HepG2 (cell line): ENCODE results near the gene BIRC7. TPM values are rescaled to one million over a fixed set of nuclear protein-coding genes. Genes with fewer than 3 reads are reported as not detected.
"Not testable (repeated sequence)": the region's sequence is repeated elsewhere in the genome, so short reads cannot be mapped to it uniquely, and the experiment has no call there.

Experiments
- ATAC-seq: fragments of 200-7000 bp; cut with Tn5 transposase; 3 replicates; pipeline ENCODE4 v1.9.1; 2020; ENCODE audit warnings: mild to moderate bottlenecking, moderate library complexity
- BruUV-seq: library from RNA; stranded (reverse); fragments of 400-500 nt; replicated peaks from 2 replicates; lab custom pipeline; 2021; lab: Mats Ljungman, UMichigan
- CTCF ChIA-PET: fragments of 300-600 bp; formaldehyde crosslinking; extraction: SDS; loops from one replicate; lab custom pipeline; 2021; ENCODE audit warnings: low total read pairs, inconsistent platforms, low intra/inter-chr PET ratio; lab: Yijun Ruan, JAX
- POLR2A ChIA-PET: fragments of 350-600 bp; sonication (Branson Sonifier 250); formaldehyde crosslinking; loops from one replicate; lab custom pipeline; 2020; ENCODE audit warnings: antibody characterized with exemption, inconsistent platforms; lab: Yijun Ruan, JAX
- DNase-seq: peaks from one replicate; pipeline ENCODE4 v3.0.0-alpha.2; 2015; ENCODE audit warnings: low spot score
- FAIRE-seq: peaks from 3 replicates; lab custom pipeline; 2011; peaks lifted over from hg19 to GRCh38; lab: Jason Lieb, UNC
- H2AFZ ChIP-seq: one replicate; pipeline ENCODE4 v1.6.1; 2011; ENCODE audit warnings: low read length, inconsistent platforms
- H3K27ac ChIP-seq: fragments of 300-600 bp; 3 replicates; pipeline ENCODE4 v1.8.0; 2011; ENCODE audit warnings: mixed run types, mild to moderate bottlenecking, mixed read lengths, low read length, inconsistent platforms; ENCODE audit not compliant: insufficient read depth; ENCODE audit errors: extremely low read length
- H3K27me3 ChIP-seq, 2 experiments: fragments of 200-600 bp in 1 of 2; 2 replicates in 1 of 2; 3 replicates in 1 of 2; pipeline versions ENCODE4 v1.6.0 to v1.8.0; 2011; ENCODE audit warnings: low read length in 2 of 2, mild to moderate bottlenecking in 2 of 2, moderate library complexity in 2 of 2, inconsistent platforms in 1 of 2; ENCODE audit not compliant: insufficient read depth in 2 of 2, control insufficient read depth in 1 of 2
- H3K36me3 ChIP-seq, 2 experiments: fragments of 200-600 bp in 1 of 2; replicated peaks in 1 of 2; 2 replicates in 1 of 2; 3 replicates in 1 of 2; pipeline versions ENCODE4 v1.5.1 to v1.8.0; 2011; ENCODE audit warnings: low read length in 2 of 2, inconsistent platforms in 1 of 2; ENCODE audit not compliant: insufficient read depth in 2 of 2, control insufficient read depth in 1 of 2
- H3K4me1 ChIP-seq: 2 replicates; pipeline ENCODE4 v1.5.1; 2012; ENCODE audit warnings: low read length, inconsistent platforms; ENCODE audit not compliant: insufficient read depth
- H3K4me2 ChIP-seq: 2 replicates; pipeline ENCODE4 v1.6.0; 2011; ENCODE audit warnings: low read depth, low read length, inconsistent platforms
- H3K4me3 ChIP-seq, 3 experiments: fragments of 200-600 bp in 1 of 3; sonication (generic), shearing (Covaris generic) in 1 of 3; replicated peaks in 1 of 3; 2 replicates each; pipeline ENCODE4 v1.5.1; 2011 to 2016; ENCODE audit warnings: low read length in 3 of 3, inconsistent platforms in 2 of 3, low read depth in 2 of 3, mild to moderate bottlenecking in 2 of 3, control low read depth in 1 of 3, mixed read lengths in 1 of 3; ENCODE audit not compliant: insufficient read depth in 1 of 3
- H3K79me2 ChIP-seq: one replicate; pipeline ENCODE4 v1.6.1; 2011; ENCODE audit warnings: low read length, inconsistent platforms; ENCODE audit not compliant: insufficient read depth
- H3K9ac ChIP-seq: 2 replicates; pipeline ENCODE4 v1.6.0; 2011; ENCODE audit warnings: mild to moderate bottlenecking, low read depth, low read length, inconsistent platforms; ENCODE audit not compliant: insufficient read depth
- H3K9me3 ChIP-seq: 2 replicates; pipeline ENCODE4 v1.5.1; 2012; ENCODE audit warnings: mild to moderate bottlenecking, low read length
- H4K20me1 ChIP-seq: 2 replicates; pipeline ENCODE4 v1.6.0; 2011; ENCODE audit warnings: inconsistent platforms, mild to moderate bottlenecking, low read length, moderate library complexity; ENCODE audit not compliant: insufficient read depth
- BORCS8-MEF2B ChIP-seq: sonication (generic); formaldehyde crosslinking; IDR thresholded peaks from 2 replicates; pipeline ENCODE4 v1.8.0; 2022; ENCODE audit warnings: mild to moderate bottlenecking, missing genetic modification reagents
- JUND ChIP-seq: sonication (generic); formaldehyde crosslinking; IDR thresholded peaks from 2 replicates; pipeline ENCODE4 v1.8.0; 2022; ENCODE audit warnings: mild to moderate bottlenecking, missing genetic modification reagents
- ZBTB20 ChIP-seq: sonication (generic); formaldehyde crosslinking; IDR thresholded peaks from 2 replicates; pipeline ENCODE4 v1.8.1; 2023; ENCODE audit warnings: missing genetic modification reagents, low read depth, mild to moderate bottlenecking, borderline replicate concordance
- ZNF124 ChIP-seq: sonication (generic); formaldehyde crosslinking; IDR thresholded peaks from 2 replicates; pipeline ENCODE4 v1.4.0; 2020; ENCODE audit warnings: missing genetic modification reagents
- WGBS: methylation state at CpG from one replicate; pipeline ENCODE4 v1.1.6; 2017; ENCODE audit warnings: low lambda C conversion rate; 5-methylcytosine and 5-hydroxymethylcytosine counted together
- in situ Hi-C: cut with HindIII; loops from 2 replicates; pipeline ENCODE4 v1.10.0; 2017; ENCODE audit warnings: low pct_unique_long_range_greater_than_20kb; ENCODE audit not compliant: extremely low pct_ligation_motif_present
- intact Hi-C: fragments of 100-400 bp; cut with micrococcal nuclease; formaldehyde crosslinking; loops from one replicate; pipeline ENCODE4 v1.10.0; 2022; ENCODE audit not compliant: unreplicated experiment
- polyA plus RNA-seq, 8 experiments: library from polyadenylated mRNA; depleted of rRNA in 3 of 8; stranded (reverse) in 7 of 8; unstranded in 1 of 8; fragments of >200 nt; fragmentation: Illumina TruSeq in 4 of 8; extraction: Trizol in 4 of 8; gene quantifications; 2 replicates each; pipeline versions ENCODE4 v1.2.1 to v1.2.3, GENCODE V29; 2011 to 2016; ENCODE audit warnings: low read depth in 4 of 8, missing spikeins in 1 of 8, mixed read lengths in 1 of 8; ENCODE audit not compliant: insufficient read depth in 1 of 8
- total RNA-seq, 5 experiments: library from RNA; depleted of rRNA; stranded (reverse); fragments of >200 nt; fragmentation: Illumina TruSeq; extraction: Trizol; gene quantifications; 2 replicates each; pipeline ENCODE4 v1.2.3, GENCODE V29; 2016; ENCODE audit warnings: low read depth in 1 of 5

Gene BIRC7
- total and polyA plus RNA-seq, 2 of the 13 experiments (the other 11 are each of a cell fraction or from before 2014, with no cell fraction given), result 0.27 to 5.1 TPM

GRCh38 chr20:63220696-63221399 is 14.9 kb upstream of the BIRC7 start:
- H3K79me2 ChIP-seq, result no peaks in the 10 kb centered on the region
- WGBS, result 4% methylated on average over 8 of the region's 9 CpGs
- no peak overlapping the region for H3K27ac ChIP-seq
- H3K4me3 ChIP-seq, result no peak overlapping the region
- peaks cover 25% of the 10 kb centered on the region for H3K4me1 ChIP-seq
- DNase-seq, result no peak
- ChIA-PET POLR2A (no interaction called here), CTCF (interaction anchor here (1.1 kb wide), 1 partner anchor 12 kb away, joined by 3 read pairs; no protein-coding TSS in a partner anchor)
- H2AFZ ChIP-seq, result no peak overlapping the region
- FAIRE-seq, result no peak
- H3K9ac ChIP-seq, result no peak overlapping the region
- in situ Hi-C loops, result no loop called here
- ATAC-seq, result no peak
- no peaks in the 10 kb centered on the region for H3K36me3 ChIP-seq
- no peak overlapping the region for H3K4me2 ChIP-seq
- no peaks in the 10 kb centered on the region; the same call in 1 of the 2 replicates for H4K20me1 ChIP-seq
- no TSS peak for BruUV-seq
- no peaks in the 10 kb centered on the region for H3K9me3 ChIP-seq
- peaks cover 28 to 72% of the 10 kb centered on the region in 2 experiments; a peak in 4 of 5 replicates for H3K27me3 ChIP-seq
- intact Hi-C loops, result loop anchor here (5.0 kb wide), 2 partner anchors 46 to 71 kb away; partner anchors contain the start of gene COL20A1
- TF ChIP-seq ZNF124, result no peak
- TF ChIP-seq ZBTB20 (CRISPR knock-in tag), result no peak
- no peak for TF ChIP-seq BORCS8-MEF2B (CRISPR knock-in tag)
- TF ChIP-seq JUND (CRISPR knock-in tag), result no peak

DNA sequence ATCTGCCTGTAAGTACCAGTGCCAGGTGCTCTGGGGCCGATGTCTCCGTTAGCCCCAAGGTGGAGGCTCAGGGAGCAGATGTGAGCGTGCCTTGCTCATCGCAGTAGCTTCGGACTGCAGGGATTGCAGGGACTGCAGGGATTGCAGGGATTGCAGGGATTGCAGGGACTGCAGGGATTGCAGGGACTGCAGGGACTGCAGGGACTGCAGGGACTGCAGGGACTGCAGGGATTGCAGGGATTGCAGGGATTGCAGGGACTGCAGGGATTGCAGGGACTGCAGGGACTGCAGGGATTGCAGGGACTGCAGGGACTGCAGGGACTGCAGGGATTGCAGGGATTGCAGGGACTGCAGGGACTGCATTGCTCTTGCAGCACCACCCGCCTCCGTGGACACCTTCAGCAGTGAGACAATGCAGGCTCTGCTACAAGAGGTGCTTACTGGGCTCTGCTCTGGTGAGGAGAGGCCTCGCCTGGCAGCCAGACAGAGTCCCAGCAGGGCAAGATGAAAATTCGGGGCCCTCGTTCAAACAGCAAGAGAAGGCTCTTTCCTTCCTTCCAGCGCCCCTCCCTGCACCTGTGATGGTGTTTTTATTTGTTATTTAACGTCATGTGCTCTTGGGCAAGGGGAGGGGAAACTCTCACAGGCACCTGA is 14.2 kb upstream of the BIRC7 start:
- H3K4me3 ChIP-seq, DNase-seq, H3K36me3 ChIP-seq, FAIRE-seq, H4K20me1 ChIP-seq, POLR2A ChIA-PET, BruUV-seq, H3K27ac ChIP-seq, H3K9me3 ChIP-seq, H3K9ac ChIP-seq, H3K79me2 ChIP-seq, in situ Hi-C loops, ATAC-seq, H3K4me2 ChIP-seq, H2AFZ ChIP-seq: not testable (repeated sequence)
- H3K4me1 ChIP-seq, result peaks cover 22% of the 10 kb centered on the region
- 12% methylated on average over 12 of the region's 12 CpGs for WGBS
- CTCF ChIA-PET, result interaction anchor here (1.1 kb wide), 1 partner anchor 11 kb away, joined by 3 read pairs; no protein-coding TSS in a partner anchor
- intact Hi-C loops, result loop anchor here (5.0 kb wide), 2 partner anchors 46 to 71 kb away; partner anchors contain the start of gene COL20A1
- H3K27me3 ChIP-seq, result peaks cover 31 to 76% of the 10 kb centered on the region in 2 experiments; a peak in 4 of 5 replicates
